SK-N-SH (cell line): ENCODE measurements around the gene NTM. TPM values are rescaled to one million over a fixed set of nuclear protein-coding genes. Genes with fewer than 3 reads are reported as not detected.

ENCODE experiments used
- CTCF ChIA-PET: fragments of 300-600, 350-600 bp; formaldehyde crosslinking; extraction: SDS; loops from one replicate; lab custom pipeline; 2021; lab: Yijun Ruan, JAX
- POLR2A ChIA-PET: fragments of 350-600 bp; sonication (Branson Sonifier 250); formaldehyde crosslinking; extraction: SDS; loops from one replicate; lab custom pipeline; 2020; ENCODE audit warnings: antibody characterized with exemption, inconsistent platforms; lab: Yijun Ruan, JAX
- DNase-seq: peaks from one replicate; pipeline ENCODE4 v3.0.0; 2012
- H2AFZ ChIP-seq: fragments of 200-600 bp; sonication (generic); 2 replicates; pipeline ENCODE4 v1.8.1; 2016; ENCODE audit warnings: antibody characterized with exemption, mild to moderate bottlenecking, low read depth
- H3F3A ChIP-seq: fragments of 200-600 bp; sonication (generic); replicated peaks from 2 replicates; pipeline ENCODE3; 2016; ENCODE audit warnings: antibody characterized with exemption, mild to moderate bottlenecking; ENCODE audit not compliant: insufficient read depth
- H3K27ac ChIP-seq, 2 experiments: fragments of 200-500 bp in 1 of 2; fragments of 200-600 bp in 1 of 2; sonication (Bioruptor generic) in 1 of 2; sonication (generic), shearing (Covaris generic) in 1 of 2; 2 replicates each; pipeline versions ENCODE4 v1.5.1 to v1.6.1; 2014 to 2016; ENCODE audit warnings: low read depth in 2 of 2, inconsistent platforms in 1 of 2, low read length in 1 of 2, mild to moderate bottlenecking in 1 of 2, mixed read lengths in 1 of 2
- H3K27me3 ChIP-seq: fragments of 200-600 bp; sonication (generic), shearing (Covaris generic); 2 replicates; pipeline ENCODE4 v1.6.1; 2016; ENCODE audit warnings: mixed run types; ENCODE audit not compliant: insufficient read depth
- H3K36me3 ChIP-seq, 2 experiments: fragments of 200-500 bp in 1 of 2; fragments of 200-600 bp in 1 of 2; sonication (Bioruptor generic) in 1 of 2; sonication (generic) in 1 of 2; replicated peaks in 1 of 2; 2 replicates each; pipeline versions ENCODE3 to v1.5.1; 2014 to 2016; ENCODE audit warnings: low read length in 1 of 2, mild to moderate bottlenecking in 1 of 2; ENCODE audit not compliant: insufficient read depth in 2 of 2, control insufficient read depth in 1 of 2
- H3K4me1 ChIP-seq, 2 experiments: fragments of 200-500 bp in 1 of 2; fragments of 200-600 bp in 1 of 2; sonication (Bioruptor generic) in 1 of 2; sonication (generic), shearing (Covaris generic) in 1 of 2; 2 replicates each; pipeline versions ENCODE4 v1.5.1 to v1.6.1; 2014 to 2016; ENCODE audit warnings: low read depth in 1 of 2, low read length in 1 of 2, mixed run types in 1 of 2; ENCODE audit not compliant: insufficient read depth in 2 of 2, control insufficient read depth in 1 of 2
- H3K4me2 ChIP-seq: fragments of 200-600 bp; sonication (generic), shearing (Covaris generic); 2 replicates; pipeline ENCODE4 v1.6.1; 2017; ENCODE audit warnings: mixed run types
- H3K4me3 ChIP-seq, 2 experiments: fragments of 200-500 bp in 1 of 2; fragments of 200-600 bp in 1 of 2; sonication (Bioruptor generic) in 1 of 2; sonication (generic), shearing (Covaris generic) in 1 of 2; 2 replicates each; pipeline versions ENCODE4 v1.5.1 to v1.8.1; 2014 to 2016; ENCODE audit warnings: low read depth in 2 of 2, inconsistent platforms in 1 of 2, low read length in 1 of 2, mild to moderate bottlenecking in 1 of 2, mixed read lengths in 1 of 2, moderate library complexity in 1 of 2
- H3K79me2 ChIP-seq: fragments of 200-600 bp; sonication (generic); 2 replicates; pipeline ENCODE4 v1.8.1; 2017; ENCODE audit warnings: mild to moderate bottlenecking; ENCODE audit not compliant: insufficient read depth
- H3K9ac ChIP-seq: fragments of 200-600 bp; sonication (generic); 2 replicates; pipeline ENCODE4 v1.6.1; 2017; ENCODE audit warnings: mixed run types
- H3K9me2 ChIP-seq: fragments of 200-600 bp; sonication (generic); 2 replicates; pipeline ENCODE4 v1.6.1; 2017; ENCODE audit warnings: mixed run types
- H3K9me3 ChIP-seq: fragments of 200-600 bp; sonication (generic); 2 replicates; pipeline ENCODE4 v1.6.1; 2017; ENCODE audit warnings: mixed run types, mild to moderate bottlenecking, moderate library complexity
- H4K20me1 ChIP-seq: fragments of 200-600 bp; sonication (generic); 2 replicates; pipeline ENCODE4 v1.6.1; 2017; ENCODE audit warnings: mild to moderate bottlenecking, mixed run types; ENCODE audit not compliant: insufficient read depth
- CHD2 ChIP-seq: fragments of 150-350 bp; IDR thresholded peaks from 2 replicates; pipeline ENCODE4 v1.6.1; 2018; ENCODE audit warnings: low read length; ENCODE audit not compliant: partially characterized antibody
- EP300 ChIP-seq, 2 experiments: IDR thresholded peaks; 2 replicates each; pipeline versions ENCODE4 v1.4.0 to v1.6.1; 2012; ENCODE audit warnings: borderline replicate concordance in 1 of 2, low read depth in 1 of 2, low read length in 1 of 2
- FOSL2 ChIP-seq: IDR thresholded peaks from 2 replicates; pipeline ENCODE4 v1.4.0; 2012; ENCODE audit warnings: low read depth, mild to moderate bottlenecking, moderate library complexity, borderline replicate concordance
- FOXM1 ChIP-seq: IDR thresholded peaks from 2 replicates; pipeline ENCODE4 v1.4.0; 2012; ENCODE audit warnings: low read depth, mild to moderate bottlenecking
- GATA2 ChIP-seq: sonication (generic); formaldehyde crosslinking; IDR thresholded peaks from 2 replicates; pipeline ENCODE4 v1.5.0; 2020; ENCODE audit warnings: mild to moderate bottlenecking, missing genetic modification reagents
- JUND ChIP-seq: IDR thresholded peaks from 2 replicates; pipeline ENCODE4 v1.4.0; 2012
- RAD21 ChIP-seq: IDR thresholded peaks from 2 replicates; pipeline ENCODE4 v1.6.1; 2012; ENCODE audit warnings: mild to moderate bottlenecking, low read length
- RCOR1 ChIP-seq: fragments of 150-350 bp; IDR thresholded peaks from 2 replicates; pipeline ENCODE4 v1.6.1; 2017; ENCODE audit warnings: antibody characterized with exemption, low read length
- RFX5 ChIP-seq: IDR thresholded peaks from 2 replicates; pipeline ENCODE4 v1.6.1; 2012; ENCODE audit warnings: mild to moderate bottlenecking, improper control_type of control experiment, low read length
- RXRA ChIP-seq: IDR thresholded peaks from 2 replicates; pipeline ENCODE4 v1.4.0; 2012; ENCODE audit warnings: low read depth, mild to moderate bottlenecking, borderline replicate concordance
- SIN3A ChIP-seq: IDR thresholded peaks from 2 replicates; pipeline ENCODE4 v1.6.1; 2012; ENCODE audit warnings: low read depth, mild to moderate bottlenecking, low read length, moderate library complexity, borderline replicate concordance
- TAF1 ChIP-seq: IDR thresholded peaks from 2 replicates; pipeline ENCODE4 v1.6.1; 2012; ENCODE audit warnings: low read depth, mild to moderate bottlenecking, low read length, moderate library complexity, borderline replicate concordance
- TCF12 ChIP-seq: IDR thresholded peaks from 2 replicates; pipeline ENCODE4 v1.4.0; 2012
- USF1 ChIP-seq: IDR thresholded peaks from 2 replicates; pipeline ENCODE4 v1.4.0; 2012; ENCODE audit warnings: low read depth, borderline replicate concordance
- YY1 ChIP-seq: IDR thresholded peaks from 2 replicates; pipeline ENCODE4 v1.4.0; 2012; ENCODE audit warnings: low read depth, mild to moderate bottlenecking
- WGBS: methylation state at CpG from one replicate; pipeline ENCODE4 v1.1.6; 2017; ENCODE audit warnings: low lambda C conversion rate; 5-methylcytosine and 5-hydroxymethylcytosine counted together
- polyA plus RNA-seq, 3 experiments: library from polyadenylated mRNA; depleted of rRNA; stranded (reverse); fragments of >200 nt; gene quantifications; 2 replicates each; pipeline ENCODE4 v1.2.3, GENCODE V29; 2012
- TF ChIP-seq, protein P1 (sequence below): fragments of 150-350 bp; IDR thresholded peaks from 2 replicates; pipeline ENCODE4 v1.6.1; 2016; ENCODE audit warnings: mild to moderate bottlenecking, low read depth, low read length
- TF ChIP-seq, protein P2 (sequence below): IDR thresholded peaks from 2 replicates; pipeline ENCODE4; 2012
- TF ChIP-seq, protein P3 (sequence below): IDR thresholded peaks from 2 replicates; pipeline ENCODE4 v1.4.0; 2012; ENCODE audit warnings: low read depth, borderline replicate concordance
- TF ChIP-seq, protein P4 (sequence below): fragments of 200-600 bp; sonication (generic); IDR thresholded peaks from 2 replicates; pipeline ENCODE4 v1.6.1; 2017; ENCODE audit warnings: antibody characterized with exemption, mild to moderate bottlenecking, moderate library complexity
- TF ChIP-seq, protein P5 (sequence below): IDR thresholded peaks from 2 replicates; pipeline ENCODE4 v1.6.1; 2012; ENCODE audit warnings: mild to moderate bottlenecking, low read depth, low read length, moderate library complexity

Gene NTM
- polyA plus RNA-seq, 1 of the 3 experiments (the other 2 are of a cell fraction): 20.0 TPM

DNA sequence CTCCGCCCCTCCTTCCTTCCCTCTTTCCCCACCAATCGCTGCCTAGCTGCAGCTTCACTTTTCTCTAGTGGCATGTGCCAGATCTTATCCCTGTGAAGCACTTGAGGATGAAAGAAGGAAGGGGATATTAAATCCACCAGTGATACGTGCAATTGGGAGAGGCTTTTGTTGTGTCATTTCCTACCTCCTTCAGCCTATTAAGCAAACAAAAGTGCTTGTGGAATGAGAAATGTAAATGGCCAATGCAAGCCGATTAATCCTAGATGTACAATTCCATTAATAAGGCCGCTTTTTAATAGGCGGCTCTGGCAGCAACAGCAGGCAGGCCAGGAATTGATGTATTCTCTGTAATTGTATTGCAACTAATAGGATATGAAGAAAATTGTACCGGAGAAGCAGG lies 23.3 kb downstream of the NTM start:
- ChIA-PET CTCF (no interaction called here), POLR2A (no interaction called here)
- no peaks in the 10 kb centered on the region for H3F3A ChIP-seq
- 45% methylated on average over 7 of the region's 7 CpGs for whole genome bisulfite sequencing
- H3K4me2 ChIP-seq: no peak overlapping the region
- H4K20me1 ChIP-seq: no peaks in the 10 kb centered on the region
- H2AFZ ChIP-seq: no peak overlapping the region
- H3K79me2 ChIP-seq: no peaks in the 10 kb centered on the region
- H3K36me3 ChIP-seq: no peaks in the 10 kb centered on the region
- no peaks in the 10 kb centered on the region for H3K9me2 ChIP-seq
- no peak overlapping the region for H3K27ac ChIP-seq
- H3K9ac ChIP-seq: no peak overlapping the region
- H3K4me1 ChIP-seq: peaks cover 0 to 2% of the 10 kb centered on the region in 2 experiments; a peak in 2 of 4 replicates
- no peaks in the 10 kb centered on the region for H3K27me3 ChIP-seq
- no peak overlapping the region for H3K4me3 ChIP-seq
- DNase-seq: no peak
- no peaks in the 10 kb centered on the region for H3K9me3 ChIP-seq
- TF ChIP-seq, protein P1, sequence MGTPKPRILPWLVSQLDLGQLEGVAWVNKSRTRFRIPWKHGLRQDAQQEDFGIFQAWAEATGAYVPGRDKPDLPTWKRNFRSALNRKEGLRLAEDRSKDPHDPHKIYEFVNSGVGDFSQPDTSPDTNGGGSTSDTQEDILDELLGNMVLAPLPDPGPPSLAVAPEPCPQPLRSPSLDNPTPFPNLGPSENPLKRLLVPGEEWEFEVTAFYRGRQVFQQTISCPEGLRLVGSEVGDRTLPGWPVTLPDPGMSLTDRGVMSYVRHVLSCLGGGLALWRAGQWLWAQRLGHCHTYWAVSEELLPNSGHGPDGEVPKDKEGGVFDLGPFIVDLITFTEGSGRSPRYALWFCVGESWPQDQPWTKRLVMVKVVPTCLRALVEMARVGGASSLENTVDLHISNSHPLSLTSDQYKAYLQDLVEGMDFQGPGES: no peak
- TF ChIP-seq SIN3A (no peak), FOXM1 (no peak), RAD21 (no peak), FOSL2 (no peak), RFX5 (no peak), RXRA (no peak), TAF1 (no peak), EP300 (IDR thresholded peaks at IDR 0.05; ENCODE audit: borderline replicate concordance in 1 of 2, low read depth in 1 of 2, low read length in 1 of 2) (no peak), GATA2 (CRISPR knock-in tag) (no peak), RCOR1 (no peak), YY1 (no peak), TCF12 (no peak), USF1 (no peak), JUND (no peak), CHD2 (no peak)
- TF ChIP-seq, protein P2, sequence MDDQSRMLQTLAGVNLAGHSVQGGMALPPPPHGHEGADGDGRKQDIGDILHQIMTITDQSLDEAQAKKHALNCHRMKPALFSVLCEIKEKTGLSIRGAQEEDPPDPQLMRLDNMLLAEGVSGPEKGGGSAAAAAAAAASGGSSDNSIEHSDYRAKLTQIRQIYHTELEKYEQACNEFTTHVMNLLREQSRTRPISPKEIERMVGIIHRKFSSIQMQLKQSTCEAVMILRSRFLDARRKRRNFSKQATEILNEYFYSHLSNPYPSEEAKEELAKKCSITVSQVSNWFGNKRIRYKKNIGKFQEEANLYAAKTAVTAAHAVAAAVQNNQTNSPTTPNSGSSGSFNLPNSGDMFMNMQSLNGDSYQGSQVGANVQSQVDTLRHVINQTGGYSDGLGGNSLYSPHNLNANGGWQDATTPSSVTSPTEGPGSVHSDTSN: no peak
- TF ChIP-seq, protein P3, sequence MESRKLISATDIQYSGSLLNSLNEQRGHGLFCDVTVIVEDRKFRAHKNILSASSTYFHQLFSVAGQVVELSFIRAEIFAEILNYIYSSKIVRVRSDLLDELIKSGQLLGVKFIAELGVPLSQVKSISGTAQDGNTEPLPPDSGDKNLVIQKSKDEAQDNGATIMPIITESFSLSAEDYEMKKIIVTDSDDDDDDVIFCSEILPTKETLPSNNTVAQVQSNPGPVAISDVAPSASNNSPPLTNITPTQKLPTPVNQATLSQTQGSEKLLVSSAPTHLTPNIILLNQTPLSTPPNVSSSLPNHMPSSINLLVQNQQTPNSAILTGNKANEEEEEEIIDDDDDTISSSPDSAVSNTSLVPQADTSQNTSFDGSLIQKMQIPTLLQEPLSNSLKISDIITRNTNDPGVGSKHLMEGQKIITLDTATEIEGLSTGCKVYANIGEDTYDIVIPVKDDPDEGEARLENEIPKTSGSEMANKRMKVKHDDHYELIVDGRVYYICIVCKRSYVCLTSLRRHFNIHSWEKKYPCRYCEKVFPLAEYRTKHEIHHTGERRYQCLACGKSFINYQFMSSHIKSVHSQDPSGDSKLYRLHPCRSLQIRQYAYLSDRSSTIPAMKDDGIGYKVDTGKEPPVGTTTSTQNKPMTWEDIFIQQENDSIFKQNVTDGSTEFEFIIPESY: no peak
- TF ChIP-seq, protein P4, sequence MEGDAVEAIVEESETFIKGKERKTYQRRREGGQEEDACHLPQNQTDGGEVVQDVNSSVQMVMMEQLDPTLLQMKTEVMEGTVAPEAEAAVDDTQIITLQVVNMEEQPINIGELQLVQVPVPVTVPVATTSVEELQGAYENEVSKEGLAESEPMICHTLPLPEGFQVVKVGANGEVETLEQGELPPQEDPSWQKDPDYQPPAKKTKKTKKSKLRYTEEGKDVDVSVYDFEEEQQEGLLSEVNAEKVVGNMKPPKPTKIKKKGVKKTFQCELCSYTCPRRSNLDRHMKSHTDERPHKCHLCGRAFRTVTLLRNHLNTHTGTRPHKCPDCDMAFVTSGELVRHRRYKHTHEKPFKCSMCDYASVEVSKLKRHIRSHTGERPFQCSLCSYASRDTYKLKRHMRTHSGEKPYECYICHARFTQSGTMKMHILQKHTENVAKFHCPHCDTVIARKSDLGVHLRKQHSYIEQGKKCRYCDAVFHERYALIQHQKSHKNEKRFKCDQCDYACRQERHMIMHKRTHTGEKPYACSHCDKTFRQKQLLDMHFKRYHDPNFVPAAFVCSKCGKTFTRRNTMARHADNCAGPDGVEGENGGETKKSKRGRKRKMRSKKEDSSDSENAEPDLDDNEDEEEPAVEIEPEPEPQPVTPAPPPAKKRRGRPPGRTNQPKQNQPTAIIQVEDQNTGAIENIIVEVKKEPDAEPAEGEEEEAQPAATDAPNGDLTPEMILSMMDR: no peak
- TF ChIP-seq, protein P5, sequence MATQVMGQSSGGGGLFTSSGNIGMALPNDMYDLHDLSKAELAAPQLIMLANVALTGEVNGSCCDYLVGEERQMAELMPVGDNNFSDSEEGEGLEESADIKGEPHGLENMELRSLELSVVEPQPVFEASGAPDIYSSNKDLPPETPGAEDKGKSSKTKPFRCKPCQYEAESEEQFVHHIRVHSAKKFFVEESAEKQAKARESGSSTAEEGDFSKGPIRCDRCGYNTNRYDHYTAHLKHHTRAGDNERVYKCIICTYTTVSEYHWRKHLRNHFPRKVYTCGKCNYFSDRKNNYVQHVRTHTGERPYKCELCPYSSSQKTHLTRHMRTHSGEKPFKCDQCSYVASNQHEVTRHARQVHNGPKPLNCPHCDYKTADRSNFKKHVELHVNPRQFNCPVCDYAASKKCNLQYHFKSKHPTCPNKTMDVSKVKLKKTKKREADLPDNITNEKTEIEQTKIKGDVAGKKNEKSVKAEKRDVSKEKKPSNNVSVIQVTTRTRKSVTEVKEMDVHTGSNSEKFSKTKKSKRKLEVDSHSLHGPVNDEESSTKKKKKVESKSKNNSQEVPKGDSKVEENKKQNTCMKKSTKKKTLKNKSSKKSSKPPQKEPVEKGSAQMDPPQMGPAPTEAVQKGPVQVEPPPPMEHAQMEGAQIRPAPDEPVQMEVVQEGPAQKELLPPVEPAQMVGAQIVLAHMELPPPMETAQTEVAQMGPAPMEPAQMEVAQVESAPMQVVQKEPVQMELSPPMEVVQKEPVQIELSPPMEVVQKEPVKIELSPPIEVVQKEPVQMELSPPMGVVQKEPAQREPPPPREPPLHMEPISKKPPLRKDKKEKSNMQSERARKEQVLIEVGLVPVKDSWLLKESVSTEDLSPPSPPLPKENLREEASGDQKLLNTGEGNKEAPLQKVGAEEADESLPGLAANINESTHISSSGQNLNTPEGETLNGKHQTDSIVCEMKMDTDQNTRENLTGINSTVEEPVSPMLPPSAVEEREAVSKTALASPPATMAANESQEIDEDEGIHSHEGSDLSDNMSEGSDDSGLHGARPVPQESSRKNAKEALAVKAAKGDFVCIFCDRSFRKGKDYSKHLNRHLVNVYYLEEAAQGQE: no peak
